PC-9 (cell line): ENCODE results near the gene SMAGP. TPM values are rescaled to one million over a fixed set of nuclear protein-coding genes. Genes with fewer than 3 reads are reported as not detected.

Source experiments
- BruUV-seq: library from RNA; stranded (reverse); fragments of 400-500 nt; replicated peaks from 2 replicates; lab custom pipeline; 2021; lab: Mats Ljungman, UMichigan
- CTCF ChIA-PET: fragments of 300-600 bp; sonication (Branson Sonifier 250); formaldehyde crosslinking; loops from one replicate; lab custom pipeline; 2022; ENCODE audit warnings: antibody characterized with exemption; lab: Charles Lee
- POLR2A ChIA-PET: fragments of 300-600 bp; sonication (Branson Sonifier 250); formaldehyde crosslinking; loops from one replicate; lab custom pipeline; 2022; ENCODE audit warnings: antibody characterized with exemption; ENCODE audit not compliant: unreplicated experiment; lab: Charles Lee
- DNase-seq, 2 experiments: peaks; one replicate each; pipeline versions ENCODE4 v3.0.0 to v3.0.0-alpha.2; 2015 to 2022; ENCODE audit warnings: mixed read lengths in 1 of 2
- H2AFZ ChIP-seq: fragments of 200-600 bp; sonication (generic); 2 replicates; pipeline ENCODE4 v1.8.1; 2017; ENCODE audit warnings: antibody characterized with exemption
- H3F3A ChIP-seq: fragments of 200-600 bp; sonication (generic); 2 replicates; pipeline ENCODE4 v1.8.1; 2017; ENCODE audit warnings: antibody characterized with exemption, mild to moderate bottlenecking, low read depth; ENCODE audit not compliant: insufficient read depth
- H3K27ac ChIP-seq: fragments of 200-600 bp; sonication (generic); 2 replicates; pipeline ENCODE4 v1.6.1; 2016; ENCODE audit warnings: mixed run types
- H3K27me3 ChIP-seq: fragments of 200-600 bp; sonication (generic); 2 replicates; pipeline ENCODE4 v1.6.1; 2016; ENCODE audit warnings: low read depth, mixed run types; ENCODE audit not compliant: insufficient read depth
- H3K36me3 ChIP-seq: fragments of 200-600 bp; sonication (generic); 2 replicates; pipeline ENCODE4 v1.6.1; 2016; ENCODE audit warnings: low read depth, mixed run types
- H3K4me1 ChIP-seq: fragments of 200-600 bp; sonication (generic); replicated peaks from 2 replicates; pipeline ENCODE4 v1.6.1; 2016; ENCODE audit warnings: mixed run types; ENCODE audit not compliant: insufficient read depth
- H3K4me2 ChIP-seq: fragments of 200-600 bp; sonication (generic); 2 replicates; pipeline ENCODE4 v1.6.1; 2017; ENCODE audit warnings: mixed run types
- H3K4me3 ChIP-seq: fragments of 200-600 bp; sonication (generic); 2 replicates; pipeline ENCODE4 v1.6.1; 2016; ENCODE audit warnings: mixed run types
- H3K79me2 ChIP-seq: fragments of 200-600 bp; sonication (generic); 2 replicates; pipeline ENCODE4 v1.6.1; 2017; ENCODE audit warnings: low read depth, mixed run types
- H3K9me2 ChIP-seq: fragments of 200-600 bp; sonication (generic); 2 replicates; pipeline ENCODE4 v1.8.1; 2017; ENCODE audit warnings: mild to moderate bottlenecking; ENCODE audit not compliant: insufficient read depth
- H3K9me3 ChIP-seq: fragments of 200-600 bp; sonication (generic); 2 replicates; pipeline ENCODE4 v1.8.1; 2016; ENCODE audit warnings: low read depth; ENCODE audit not compliant: insufficient read depth
- H4K20me1 ChIP-seq: fragments of 200-600 bp; sonication (generic); 2 replicates; pipeline ENCODE4 v1.8.1; 2017; ENCODE audit not compliant: insufficient read depth
- EZH2 ChIP-seq: fragments of 200-600 bp; sonication (generic); IDR thresholded peaks from 2 replicates; pipeline ENCODE4 v1.8.0; 2017; ENCODE audit warnings: antibody characterized with exemption, low read depth
- intact Hi-C: fragments of 100-400 bp; cut with micrococcal nuclease; formaldehyde crosslinking; loops from one replicate; pipeline ENCODE4 v1.10.0; 2022; ENCODE audit not compliant: unreplicated experiment
- total RNA-seq: library from RNA; stranded (reverse); gene quantifications from 2 replicates; pipeline ENCODE4 v1.2.3, GENCODE V29; 2021
- TF ChIP-seq, protein P1 (sequence below): fragments of 200-600 bp; sonication (generic); conservative IDR thresholded peaks from 2 replicates; pipeline ENCODE4 v1.6.1; 2017; ENCODE audit warnings: mixed run types, antibody characterized with exemption, mild to moderate bottlenecking, moderate library complexity

SMAGP gene
- total RNA-seq, 1 experiment from 2014 or later: 36.3 TPM

DNA sequence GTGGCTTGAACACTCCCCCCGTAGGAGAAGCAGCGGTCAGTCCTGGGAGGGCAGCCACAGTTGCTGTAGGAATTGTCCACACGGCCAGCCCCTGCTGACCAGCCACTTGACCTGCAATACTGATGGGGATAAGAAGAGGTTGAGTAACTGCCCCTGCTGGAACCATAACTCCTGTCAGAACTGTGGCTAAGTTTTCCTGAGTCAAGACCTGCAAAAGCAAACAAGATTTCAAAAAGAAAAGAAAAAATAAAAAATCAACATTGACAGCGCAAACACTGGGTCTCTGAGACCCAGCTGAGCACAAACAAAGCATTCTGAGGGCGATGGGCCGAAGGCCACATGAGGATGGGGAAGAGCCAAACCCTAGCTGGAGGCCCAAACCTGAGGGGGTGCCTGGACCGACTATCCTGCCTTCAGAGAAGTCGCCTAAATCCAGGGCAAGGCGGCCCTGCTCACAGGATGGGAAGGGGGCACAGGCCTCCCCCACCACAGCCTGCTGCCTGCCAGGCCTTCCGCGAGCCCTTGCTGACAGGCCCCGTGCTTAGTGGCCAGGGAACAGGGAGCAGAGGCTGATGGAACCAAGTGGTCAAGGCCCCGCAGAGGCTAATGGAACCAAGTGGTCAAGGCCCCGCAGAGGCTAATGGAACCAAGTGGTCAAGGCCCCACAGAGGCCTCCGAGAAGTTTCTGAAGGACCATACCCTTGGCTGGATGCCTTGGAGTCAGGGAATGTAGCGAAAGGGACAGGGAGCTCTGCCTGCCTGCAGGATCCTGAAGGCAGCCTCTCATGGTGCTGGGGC is 71.4 kb downstream of the SMAGP start:
- no peak for DNase-seq
- 0 out of 2 replicates have a peak, but pooled peaks cover 5% of the 10 kb centered on the region for H3F3A ChIP-seq
- no peaks in the 10 kb centered on the region for H3K9me3 ChIP-seq
- ChIA-PET CTCF (no interaction called here), POLR2A (no interaction called here)
- H4K20me1 ChIP-seq: no peaks in the 10 kb centered on the region
- TF ChIP-seq EZH2: no peak
- TF ChIP-seq, protein P1, sequence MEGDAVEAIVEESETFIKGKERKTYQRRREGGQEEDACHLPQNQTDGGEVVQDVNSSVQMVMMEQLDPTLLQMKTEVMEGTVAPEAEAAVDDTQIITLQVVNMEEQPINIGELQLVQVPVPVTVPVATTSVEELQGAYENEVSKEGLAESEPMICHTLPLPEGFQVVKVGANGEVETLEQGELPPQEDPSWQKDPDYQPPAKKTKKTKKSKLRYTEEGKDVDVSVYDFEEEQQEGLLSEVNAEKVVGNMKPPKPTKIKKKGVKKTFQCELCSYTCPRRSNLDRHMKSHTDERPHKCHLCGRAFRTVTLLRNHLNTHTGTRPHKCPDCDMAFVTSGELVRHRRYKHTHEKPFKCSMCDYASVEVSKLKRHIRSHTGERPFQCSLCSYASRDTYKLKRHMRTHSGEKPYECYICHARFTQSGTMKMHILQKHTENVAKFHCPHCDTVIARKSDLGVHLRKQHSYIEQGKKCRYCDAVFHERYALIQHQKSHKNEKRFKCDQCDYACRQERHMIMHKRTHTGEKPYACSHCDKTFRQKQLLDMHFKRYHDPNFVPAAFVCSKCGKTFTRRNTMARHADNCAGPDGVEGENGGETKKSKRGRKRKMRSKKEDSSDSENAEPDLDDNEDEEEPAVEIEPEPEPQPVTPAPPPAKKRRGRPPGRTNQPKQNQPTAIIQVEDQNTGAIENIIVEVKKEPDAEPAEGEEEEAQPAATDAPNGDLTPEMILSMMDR: no peak
- no peak overlapping the region for H3K4me3 ChIP-seq
- BruUV-seq: no TSS peak
- H3K79me2 ChIP-seq: no peaks in the 10 kb centered on the region
- no peak overlapping the region for H3K4me2 ChIP-seq
- H3K4me1 ChIP-seq: no peaks in the 10 kb centered on the region
- intact Hi-C loops: no loop called here
- no peaks in the 10 kb centered on the region for H3K9me2 ChIP-seq
- H3K36me3 ChIP-seq: no peaks in the 10 kb centered on the region
- no peaks in the 10 kb centered on the region for H3K27me3 ChIP-seq
- no peak overlapping the region for H2AFZ ChIP-seq
- no peak overlapping the region for H3K27ac ChIP-seq

DNA sequence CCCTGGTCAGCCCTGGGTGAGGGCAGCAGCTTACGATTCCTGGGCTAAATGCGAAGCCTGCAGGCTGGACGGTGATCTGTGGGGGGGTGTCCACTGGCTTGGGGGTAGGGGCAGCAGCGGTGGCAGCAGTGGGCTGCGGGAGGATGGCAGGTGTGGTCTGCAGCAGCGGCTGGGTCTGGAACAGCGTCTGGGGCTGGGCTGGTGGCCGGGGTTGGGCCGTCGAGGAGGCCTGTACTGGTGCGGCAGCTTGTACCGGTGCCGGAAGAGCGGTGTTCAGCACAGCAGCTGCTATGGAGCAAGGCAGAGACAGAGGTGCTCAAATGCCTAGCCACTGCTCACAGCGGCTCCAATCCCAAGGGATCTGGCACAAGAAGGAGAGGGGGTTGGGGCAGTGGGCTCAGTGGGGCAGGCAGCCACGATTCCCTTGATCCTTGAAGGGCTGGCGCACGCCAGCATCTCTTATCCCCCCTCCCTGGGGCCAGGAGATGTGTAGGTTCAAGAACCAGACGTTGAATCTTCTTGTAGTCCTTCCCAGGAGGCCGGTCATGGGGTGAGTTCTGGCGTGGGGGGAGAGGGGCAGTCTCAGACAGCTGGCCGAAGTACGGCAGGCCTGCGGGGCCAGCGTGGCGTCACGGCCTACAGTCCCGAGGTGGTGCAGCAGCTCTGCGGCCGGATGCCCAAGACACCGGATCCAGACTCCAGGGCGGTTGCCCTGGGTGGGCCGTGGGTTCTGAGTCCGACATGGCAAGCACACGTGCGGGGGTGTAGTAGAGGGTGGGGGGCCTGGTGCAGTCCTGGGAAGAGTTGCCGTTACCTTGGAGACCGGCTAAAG is 72.3 kb downstream of the SMAGP start:
- intact Hi-C loops: no loop called here
- Histone ChIP-seq H3K9me3 (no peaks in the 10 kb centered on the region), H3K4me2 (no peak overlapping the region), H3K27me3 (no peaks in the 10 kb centered on the region), H3F3A (0 out of 2 replicates have a peak, but pooled peaks cover 5% of the 10 kb centered on the region), H3K4me3 (no peak overlapping the region), H2AFZ (no peak overlapping the region), H3K36me3 (no peaks in the 10 kb centered on the region), H4K20me1 (no peaks in the 10 kb centered on the region), H3K4me1 (no peaks in the 10 kb centered on the region), H3K27ac (no peak overlapping the region), H3K79me2 (no peaks in the 10 kb centered on the region), H3K9me2 (no peaks in the 10 kb centered on the region)
- ChIA-PET CTCF (no interaction called here), POLR2A (no interaction called here)
- BruUV-seq: no TSS peak
- no peak for TF ChIP-seq EZH2
- TF ChIP-seq, protein P1: no peak
- DNase-seq: no peak

GRCh38 chr12:51196547-51196946 is 73.7 kb downstream of the SMAGP start:
- 0 out of 2 replicates have a peak, but pooled peaks cover 5% of the 10 kb centered on the region for H3F3A ChIP-seq
- DNase-seq: no peak
- intact Hi-C loops: no loop called here
- H3K9me2 ChIP-seq: no peaks in the 10 kb centered on the region
- POLR2A ChIA-PET: no interaction called here
- no peak overlapping the region for H3K27ac ChIP-seq
- no peaks in the 10 kb centered on the region for H3K4me1 ChIP-seq
- H3K27me3 ChIP-seq: no peaks in the 10 kb centered on the region
- no peaks in the 10 kb centered on the region for H3K79me2 ChIP-seq
- CTCF ChIA-PET: interaction anchor here (0.7 kb wide), 1 partner anchor 86 kb away, joined by 3 read pairs; no protein-coding TSS in a partner anchor
- H3K4me2 ChIP-seq: no peak overlapping the region
- H3K36me3 ChIP-seq: no peaks in the 10 kb centered on the region
- H3K4me3 ChIP-seq: no peak overlapping the region
- no peaks in the 10 kb centered on the region for H3K9me3 ChIP-seq
- no peak overlapping the region for H2AFZ ChIP-seq
- TF ChIP-seq, protein P1: no peak
- H4K20me1 ChIP-seq: no peaks in the 10 kb centered on the region
- BruUV-seq: no TSS peak
